HUES48 (cell line): ENCODE results near the gene SLC40A1.

Source experiments
- H3K27ac ChIP-seq: one replicate; pipeline ENCODE4 v1.7.0; 2013; ENCODE audit warnings: low read depth, low read length, inconsistent platforms
- H3K27me3 ChIP-seq: 2 replicates; pipeline ENCODE4 v1.6.1; 2013; ENCODE audit warnings: mild to moderate bottlenecking, low read length; ENCODE audit not compliant: control insufficient read depth, insufficient read depth
- H3K36me3 ChIP-seq: 2 replicates; pipeline ENCODE4 v1.6.1; 2013; ENCODE audit warnings: low read length; ENCODE audit not compliant: control insufficient read depth, insufficient read depth
- H3K4me1 ChIP-seq: 2 replicates; pipeline ENCODE4 v1.6.1; 2013; ENCODE audit warnings: mild to moderate bottlenecking, low read length; ENCODE audit not compliant: control insufficient read depth, insufficient read depth
- H3K4me3 ChIP-seq: 2 replicates; pipeline ENCODE4 v1.5.1; 2013; ENCODE audit warnings: mild to moderate bottlenecking, low read depth, low read length
- H3K9ac ChIP-seq: 2 replicates; pipeline ENCODE4 v1.6.1; 2013; ENCODE audit warnings: mild to moderate bottlenecking, low read depth, low read length, moderate library complexity
- H3K9me3 ChIP-seq: 2 replicates; pipeline ENCODE4 v1.6.1; 2013; ENCODE audit warnings: low read length; ENCODE audit not compliant: control insufficient read depth, insufficient read depth

Gene SLC40A1

GRCh38 chr2:189522435-189523151 is 58.0 kb downstream of the SLC40A1 start:
- Histone ChIP-seq H3K27me3 (no peaks in the 10 kb centered on the region), H3K4me1 (no peaks in the 10 kb centered on the region), H3K9me3 (no peaks in the 10 kb centered on the region), H3K9ac (no peak overlapping the region), H3K36me3 (no peaks in the 10 kb centered on the region), H3K4me3 (no peak overlapping the region), H3K27ac (no peak overlapping the region)

GRCh38 chr2:189521699-189522434 is 58.7 kb downstream of the SLC40A1 start:
- Histone ChIP-seq H3K36me3 (no peaks in the 10 kb centered on the region), H3K9ac (no peak overlapping the region), H3K27me3 (no peaks in the 10 kb centered on the region), H3K4me3 (no peak overlapping the region), H3K27ac (no peak overlapping the region), H3K9me3 (no peaks in the 10 kb centered on the region), H3K4me1 (no peaks in the 10 kb centered on the region)

- no peaks in the 10 kb centered on the region for H3K9me3 ChIP-seq
- no peaks in the 10 kb centered on the region for H3K4me1 ChIP-seq
These were observed 60.8 kb downstream of the SLC40A1 start for GRCh38 chr2:189519631-189520387.

GRCh38 chr2:189517847-189518535 is 62.6 kb downstream of the SLC40A1 start:
- no peak overlapping the region for H3K27ac ChIP-seq
- no peaks in the 10 kb centered on the region for H3K4me1 ChIP-seq
- H3K9ac ChIP-seq = no peak overlapping the region
- no peak overlapping the region for H3K4me3 ChIP-seq
- H3K36me3 ChIP-seq = no peaks in the 10 kb centered on the region
- no peaks in the 10 kb centered on the region for H3K27me3 ChIP-seq
- no peaks in the 10 kb centered on the region for H3K9me3 ChIP-seq

More at GRCh38 chr2:189519631-189520387, 60.8 kb downstream of the SLC40A1 start:
- H3K27me3 ChIP-seq = no peaks in the 10 kb centered on the region
- no peak overlapping the region for H3K27ac ChIP-seq
- no peaks in the 10 kb centered on the region for H3K36me3 ChIP-seq
- no peak overlapping the region for H3K9ac ChIP-seq
- H3K4me3 ChIP-seq = no peak overlapping the region

GRCh38 chr2:189516546-189516945 is 64.0 kb downstream of the SLC40A1 start:
- H3K27ac ChIP-seq = no peak overlapping the region
- H3K4me3 ChIP-seq = no peak overlapping the region
- no peaks in the 10 kb centered on the region for H3K9me3 ChIP-seq
- no peaks in the 10 kb centered on the region for H3K4me1 ChIP-seq
- no peaks in the 10 kb centered on the region for H3K36me3 ChIP-seq
- no peaks in the 10 kb centered on the region for H3K27me3 ChIP-seq
- no peak overlapping the region for H3K9ac ChIP-seq

GRCh38 chr2:189515264-189515663 is 65.3 kb downstream of the SLC40A1 start:
- Histone ChIP-seq H3K36me3 (no peaks in the 10 kb centered on the region), H3K9me3 (no peaks in the 10 kb centered on the region), H3K4me1 (no peaks in the 10 kb centered on the region)

GRCh38 chr2:189514104-189514503 is 66.5 kb downstream of the SLC40A1 start:
- H3K27ac ChIP-seq = no peak overlapping the region
- no peak overlapping the region for H3K9ac ChIP-seq
- H3K4me1 ChIP-seq = no peaks in the 10 kb centered on the region
- no peak overlapping the region for H3K4me3 ChIP-seq
- no peaks in the 10 kb centered on the region for H3K9me3 ChIP-seq
- H3K27me3 ChIP-seq = no peaks in the 10 kb centered on the region
- no peaks in the 10 kb centered on the region for H3K36me3 ChIP-seq

More at GRCh38 chr2:189515264-189515663, 65.3 kb downstream of the SLC40A1 start:
- Histone ChIP-seq H3K9ac (no peak overlapping the region), H3K4me3 (no peak overlapping the region), H3K27ac (no peak overlapping the region), H3K27me3 (no peaks in the 10 kb centered on the region)

- H3K36me3 ChIP-seq = no peaks in the 10 kb centered on the region
- H3K27me3 ChIP-seq = no peaks in the 10 kb centered on the region
- no peak overlapping the region for H3K27ac ChIP-seq
- no peaks in the 10 kb centered on the region for H3K4me1 ChIP-seq
- no peak overlapping the region for H3K4me3 ChIP-seq
- H3K9ac ChIP-seq = no peak overlapping the region
- H3K9me3 ChIP-seq = no peaks in the 10 kb centered on the region
These were observed 67.7 kb downstream of the SLC40A1 start for GRCh38 chr2:189512879-189513278.

- H3K9me3 ChIP-seq = no peaks in the 10 kb centered on the region
- no peak overlapping the region for H3K4me3 ChIP-seq
- H3K27me3 ChIP-seq = no peaks in the 10 kb centered on the region
- no peaks in the 10 kb centered on the region for H3K4me1 ChIP-seq
- H3K36me3 ChIP-seq = no peaks in the 10 kb centered on the region
- H3K9ac ChIP-seq = no peak overlapping the region
- no peak overlapping the region for H3K27ac ChIP-seq
These were observed 68.6 kb downstream of the SLC40A1 start for GRCh38 chr2:189511960-189512319.

- Histone ChIP-seq H3K27me3 (no peaks in the 10 kb centered on the region), H3K4me1 (no peaks in the 10 kb centered on the region), H3K9me3 (no peaks in the 10 kb centered on the region), H3K9ac (no peak overlapping the region), H3K36me3 (no peaks in the 10 kb centered on the region), H3K27ac (no peak overlapping the region), H3K4me3 (no peak overlapping the region)
These were observed 69.2 kb downstream of the SLC40A1 start for GRCh38 chr2:189511210-189511959.
